NCI-H1436 treated with DMSO at 0.1 percent for 48 hours (cell line): ENCODE results near the gene TES.

Source experiments
- DNase-seq: peaks from one replicate; lab custom pipeline; 2025; lab: John Stamatoyannopoulos, UW

Gene TES

DNA sequence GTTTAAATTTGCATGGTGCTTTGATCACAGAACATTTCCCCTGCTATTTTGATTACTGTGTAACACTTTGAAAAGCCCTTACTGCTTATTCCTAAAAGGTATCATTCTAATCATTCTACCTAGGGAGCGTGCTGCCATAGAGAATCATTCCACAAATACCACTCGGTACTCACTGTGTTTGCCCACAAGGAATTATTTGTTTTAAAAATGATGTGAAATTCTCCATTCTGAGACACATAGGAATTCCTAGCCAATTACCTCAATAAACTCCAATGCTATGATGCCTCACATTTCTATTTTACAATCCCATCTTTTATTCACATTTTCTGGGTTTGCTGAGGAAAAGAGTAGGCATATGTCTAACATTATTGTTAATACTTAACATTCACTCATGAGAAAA, 16.2 kb upstream of the TES start:
- DNase-seq, result no peak

GRCh38 chr7:116195451-116195850, 14.9 kb upstream of the TES start:
- no peak for DNase-seq

DNA sequence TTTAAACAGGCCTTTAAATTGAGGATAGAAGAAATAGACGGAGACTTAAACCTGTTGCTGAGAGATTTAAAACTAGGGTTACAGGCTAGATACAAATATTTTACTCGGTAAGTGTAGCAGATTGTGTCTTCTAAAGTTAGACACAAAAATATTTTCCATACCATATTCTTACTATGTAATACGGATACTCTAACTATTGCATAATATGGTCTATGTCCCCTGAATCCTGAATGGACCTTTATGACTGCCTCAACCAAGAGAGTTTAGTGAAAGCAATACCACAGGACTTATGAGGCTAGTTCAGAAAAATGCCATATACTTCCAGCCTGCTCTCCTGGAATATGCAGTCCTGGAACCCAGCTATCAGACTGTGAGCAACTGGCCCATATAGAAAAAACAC, 13.4 kb upstream of the TES start:
- no peak for DNase-seq

DNA sequence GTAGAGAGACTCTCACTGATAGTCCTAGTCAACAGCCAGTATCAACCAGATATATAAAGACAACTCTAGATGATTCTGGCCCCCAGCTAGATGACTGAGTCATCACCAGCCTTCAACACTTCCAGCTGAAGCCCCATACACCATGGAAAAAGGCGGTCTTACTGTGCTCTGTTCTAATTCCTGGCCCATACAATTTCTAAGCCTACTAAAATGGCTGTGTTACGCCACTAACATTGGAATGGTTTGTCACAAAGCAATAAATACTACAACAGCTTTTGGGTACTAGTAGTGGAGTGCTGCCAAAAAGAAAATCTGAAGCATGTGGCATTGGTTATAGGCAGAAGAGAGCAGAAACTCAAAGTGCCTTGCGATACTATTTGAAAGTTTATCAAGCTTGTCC, 13.0 kb upstream of the TES start:
- DNase-seq, result no peak

DNA sequence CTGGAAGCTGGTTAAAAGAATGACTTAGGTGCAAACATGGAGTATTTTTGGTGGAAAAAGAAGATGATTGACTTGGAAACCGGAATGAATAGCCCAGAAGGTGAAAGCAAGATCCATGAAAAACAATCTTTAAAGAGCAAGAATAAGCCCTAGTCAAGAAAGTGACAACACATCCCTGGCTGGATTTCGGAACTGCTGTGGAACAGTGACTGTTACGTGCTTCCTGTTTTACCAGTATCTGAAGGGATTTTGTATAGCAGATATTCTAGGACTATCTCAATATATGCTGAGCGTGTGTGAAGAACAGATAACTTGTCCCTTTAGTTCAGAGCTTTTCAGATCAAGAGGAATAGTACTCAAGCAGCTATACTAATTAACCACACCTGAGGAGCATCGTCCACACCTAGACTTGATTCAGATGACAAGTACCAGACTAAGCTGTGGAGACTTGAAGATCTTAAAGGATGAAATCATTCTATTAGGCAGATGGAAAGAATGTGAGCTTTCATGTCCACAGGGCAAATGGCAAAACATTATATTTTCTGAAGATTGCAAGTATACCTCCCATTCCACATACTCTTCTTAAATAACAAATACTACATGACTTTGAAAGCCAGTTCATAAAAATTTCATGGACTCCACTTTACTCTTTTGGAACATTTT, 11.5 kb upstream of the TES start:
- DNase-seq, result no peak

DNA sequence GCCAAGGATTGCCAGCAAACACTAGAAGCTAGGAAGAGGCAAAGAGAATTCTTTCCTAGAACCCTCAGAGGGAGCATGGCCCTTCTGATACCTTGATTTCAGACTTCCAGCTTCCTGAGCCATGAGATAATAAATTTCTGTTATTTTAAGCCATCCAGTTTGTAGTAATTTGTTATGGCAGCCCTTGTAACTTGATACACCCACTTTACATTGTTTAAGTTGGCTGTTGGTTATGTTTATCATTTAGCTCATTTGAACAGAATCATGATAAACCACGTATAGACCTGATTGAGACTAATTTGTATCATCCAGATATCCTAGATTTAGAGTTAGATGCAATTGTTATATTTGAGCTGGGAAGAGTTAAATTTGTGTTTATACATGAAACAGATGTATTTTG, 9.4 kb upstream of the TES start:
- DNase-seq, result no peak

DNA sequence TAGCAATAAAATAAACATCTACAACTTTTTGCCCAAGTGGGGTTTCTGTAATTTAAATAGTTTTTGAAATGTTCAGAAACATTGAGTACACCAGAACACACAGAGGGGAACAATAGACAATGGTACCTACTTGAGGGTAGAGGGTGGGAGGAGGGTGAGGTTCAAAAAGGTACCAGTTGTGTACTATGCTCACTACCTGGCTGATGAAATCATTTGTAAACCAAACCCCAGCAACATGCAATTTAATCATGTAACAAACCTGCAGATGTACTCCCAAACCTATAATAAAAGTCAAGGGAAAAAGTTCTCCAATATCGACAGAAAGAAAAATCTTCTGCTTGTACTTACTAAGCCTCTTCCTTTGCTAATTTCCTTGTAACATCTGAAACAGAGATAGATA, 4.2 kb upstream of the TES start:
- no peak for DNase-seq

GRCh38 chr7:116208919-116209318, 1.4 kb upstream of the TES start:
- no peak for DNase-seq

GRCh38 chr7:116209561-116210070, 723 bp upstream of the TES start:
- no peak for DNase-seq

DNA sequence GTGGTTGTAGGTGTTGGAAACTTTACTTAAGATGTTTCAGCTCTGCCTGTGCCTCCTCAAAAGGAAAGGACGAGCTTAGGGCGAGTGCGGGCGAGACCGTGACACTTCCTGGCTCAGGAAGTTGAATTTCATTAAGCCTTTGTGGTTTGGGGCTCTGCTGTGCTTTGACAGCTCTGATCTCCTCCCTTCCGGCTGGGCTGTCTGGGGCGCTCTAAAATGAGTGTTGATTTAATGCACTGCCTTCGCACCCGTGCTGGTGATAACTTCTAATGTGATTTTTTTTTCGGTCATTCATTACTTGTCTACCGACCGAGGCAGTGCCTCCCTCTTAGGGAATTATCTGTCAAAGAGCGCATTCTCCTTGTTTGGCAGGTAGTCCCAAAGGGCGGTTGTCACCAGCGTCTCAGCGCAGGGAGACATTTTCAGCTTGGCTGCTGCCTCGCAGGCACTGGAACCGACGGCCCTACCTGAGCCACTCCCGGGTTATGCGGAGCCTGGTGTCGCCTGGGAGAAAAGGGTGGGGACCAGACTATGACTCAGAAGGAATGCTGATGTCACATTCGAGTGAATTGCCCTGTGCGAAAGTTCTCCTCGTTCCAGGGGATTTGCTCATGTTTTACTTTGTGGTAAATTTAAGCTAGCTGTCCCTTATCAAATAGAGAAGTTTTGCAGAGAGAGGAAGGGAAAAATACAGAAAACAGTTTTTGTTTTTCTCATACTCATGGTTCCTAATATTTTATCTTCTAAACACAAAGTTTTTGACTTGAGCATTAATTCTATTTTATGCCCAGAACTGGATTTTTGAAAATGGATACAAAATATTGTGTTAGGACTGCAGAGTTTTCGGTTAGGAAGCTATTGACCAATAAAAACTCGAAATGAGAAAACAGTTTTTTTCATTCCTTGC, 920 bp downstream of the TES start:
- peak; percentile 32 for DNase-seq

DNA sequence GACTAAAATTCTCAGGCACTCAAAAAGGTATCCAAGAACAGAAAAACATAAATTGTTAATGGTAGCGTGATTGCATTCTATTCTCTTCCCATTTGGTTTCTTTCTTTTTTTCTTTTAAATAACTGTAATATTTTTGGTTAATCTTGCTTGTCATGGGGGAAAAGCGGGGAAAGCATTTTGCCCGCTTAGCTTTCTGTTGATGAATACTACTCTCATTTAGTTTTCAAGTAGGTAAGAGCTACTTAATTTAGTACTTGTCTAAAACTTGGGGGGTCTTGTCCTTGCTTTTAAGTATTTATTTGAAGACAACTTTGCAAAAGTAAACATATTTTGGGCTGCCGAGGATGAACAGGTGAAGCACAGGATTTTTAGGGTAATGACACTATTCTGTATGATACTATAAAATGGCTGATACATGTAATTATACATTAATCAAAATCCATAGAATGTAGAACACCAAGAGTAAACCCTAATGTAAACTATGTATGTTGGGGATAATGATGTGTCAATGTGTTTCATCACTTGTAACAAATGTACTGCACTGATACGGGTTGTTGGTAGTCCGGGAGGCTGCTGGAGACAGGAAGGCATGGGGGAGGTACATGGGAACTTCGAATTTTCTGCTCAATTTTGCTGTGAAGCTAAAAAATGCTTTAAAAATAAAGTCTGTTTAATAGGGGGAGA, 1.7 kb downstream of the TES start:
- no peak for DNase-seq

DNA sequence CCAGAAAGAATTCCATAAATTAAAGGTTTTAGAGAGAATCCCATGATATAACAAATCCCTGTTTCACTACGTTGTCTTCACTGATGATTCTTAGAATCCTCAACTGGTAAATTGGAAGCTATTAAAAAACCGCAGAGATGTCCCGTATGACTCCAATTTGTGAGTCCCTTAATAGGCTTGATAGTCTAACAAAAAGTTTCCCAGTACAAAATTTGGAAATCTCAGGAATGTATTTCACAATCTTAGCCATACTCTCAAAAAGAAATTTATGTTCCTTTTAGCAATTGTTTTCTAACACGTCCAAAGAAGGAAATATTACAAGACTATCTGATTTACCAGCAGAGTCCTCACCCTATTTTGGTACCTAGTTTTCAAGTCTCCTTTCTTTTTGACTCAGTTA, 2.5 kb downstream of the TES start:
- no peak for DNase-seq

DNA sequence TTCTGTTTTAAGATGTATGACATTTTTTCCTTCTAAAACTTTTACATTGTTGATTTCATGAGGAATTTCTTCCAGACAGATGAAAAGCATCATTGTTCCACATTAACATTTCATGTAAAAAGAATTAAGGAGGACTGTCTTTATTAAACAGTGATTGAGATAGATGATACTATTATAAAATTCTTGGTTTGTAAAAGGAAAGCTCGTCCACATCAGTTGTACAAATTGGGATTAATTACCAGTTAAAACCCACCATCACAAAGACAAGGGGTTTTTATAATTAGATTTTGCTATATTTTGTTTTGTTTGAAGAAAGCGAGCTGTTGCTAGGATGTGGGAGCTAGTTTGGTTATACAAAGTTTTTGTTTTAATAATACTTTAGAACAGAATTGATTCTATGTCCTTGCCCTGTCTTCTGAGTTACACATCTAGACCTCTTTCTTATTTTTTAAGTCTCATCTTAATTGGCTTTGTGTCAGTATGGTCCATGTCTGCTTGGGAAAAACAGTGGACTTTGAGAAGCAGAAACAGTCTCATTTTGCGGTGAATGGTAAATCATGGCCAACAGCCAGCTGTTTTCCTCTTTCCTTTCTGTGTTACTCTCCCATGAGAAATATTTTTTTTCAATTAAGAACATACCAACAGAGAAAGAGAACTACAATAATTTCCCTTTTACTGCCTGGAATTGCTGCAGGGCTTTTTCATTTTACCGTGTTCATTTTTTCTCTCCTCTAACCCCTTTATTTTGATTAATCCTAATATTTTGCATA, 3.2 kb downstream of the TES start:
- DNase-seq, result no peak

DNA sequence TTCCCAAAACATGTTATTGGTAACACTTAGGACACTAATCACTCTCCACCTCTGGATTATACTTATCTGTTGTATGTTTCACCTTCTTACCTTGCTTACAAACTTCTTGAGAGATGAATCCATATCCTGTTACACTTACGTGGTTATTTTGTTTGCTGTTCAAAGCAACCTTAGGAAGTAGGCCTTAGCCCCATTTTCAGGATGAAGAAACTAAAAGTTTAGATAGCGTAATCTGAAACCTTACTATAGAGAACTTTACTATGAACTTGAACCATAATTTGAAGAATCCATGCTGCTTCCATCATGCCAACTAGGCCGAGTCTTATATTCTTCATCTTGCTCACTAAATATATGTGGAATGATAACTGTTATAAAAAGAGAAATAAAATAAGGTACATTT, 4.6 kb downstream of the TES start:
- no peak for DNase-seq

DNA sequence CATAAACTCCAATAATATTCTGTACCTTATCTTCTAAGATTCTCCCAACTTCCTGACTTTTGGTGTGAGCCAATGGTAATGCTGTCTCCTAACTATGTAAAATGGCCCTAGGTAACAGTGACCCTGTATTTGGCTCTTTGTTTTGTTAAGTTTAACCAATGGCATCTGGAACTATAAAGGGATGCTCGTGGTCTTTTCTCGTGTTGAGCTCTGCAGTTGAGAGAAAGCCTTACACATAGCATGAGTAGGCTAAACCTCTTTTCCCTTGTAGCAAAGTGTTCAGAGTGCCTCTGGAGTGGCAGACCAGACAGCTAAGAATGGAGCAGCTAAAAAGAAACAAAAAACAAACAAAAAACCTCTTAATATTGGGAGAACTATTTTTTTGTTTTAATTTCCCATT, 5.2 kb downstream of the TES start:
- DNase-seq, result no peak

DNA sequence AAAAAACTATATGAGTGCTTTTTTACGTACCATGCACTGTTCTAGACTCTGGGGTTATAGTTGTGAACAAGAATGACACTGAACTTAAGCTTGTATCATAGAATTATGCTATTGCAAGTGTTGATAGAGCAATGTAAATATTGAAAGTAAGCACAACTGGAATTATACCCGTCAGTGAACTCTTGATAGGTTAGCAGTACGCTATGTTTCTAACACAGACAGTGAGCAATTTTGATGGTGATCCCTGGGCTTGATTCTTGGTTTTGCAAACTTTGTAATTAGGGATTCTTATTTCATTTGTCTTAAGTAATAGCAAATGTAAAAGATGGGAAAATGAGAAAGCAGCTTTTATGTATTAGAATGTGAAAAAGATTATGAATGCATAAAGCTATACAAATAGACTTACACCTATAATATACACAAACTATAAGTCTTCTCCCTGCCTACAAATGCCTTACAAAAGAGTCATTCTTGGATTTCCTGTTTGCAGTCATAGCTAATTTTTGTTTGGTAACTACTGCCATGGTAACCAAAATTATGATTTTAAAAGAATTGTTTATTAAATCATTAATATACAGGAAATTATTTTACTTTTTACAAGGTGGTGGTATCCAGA, 6.7 kb downstream of the TES start:
- DNase-seq, result no peak

GRCh38 chr7:116218051-116218645, 7.8 kb downstream of the TES start:
- no peak for DNase-seq

GRCh38 chr7:116218747-116219146, 8.4 kb downstream of the TES start:
- DNase-seq, result no peak

DNA sequence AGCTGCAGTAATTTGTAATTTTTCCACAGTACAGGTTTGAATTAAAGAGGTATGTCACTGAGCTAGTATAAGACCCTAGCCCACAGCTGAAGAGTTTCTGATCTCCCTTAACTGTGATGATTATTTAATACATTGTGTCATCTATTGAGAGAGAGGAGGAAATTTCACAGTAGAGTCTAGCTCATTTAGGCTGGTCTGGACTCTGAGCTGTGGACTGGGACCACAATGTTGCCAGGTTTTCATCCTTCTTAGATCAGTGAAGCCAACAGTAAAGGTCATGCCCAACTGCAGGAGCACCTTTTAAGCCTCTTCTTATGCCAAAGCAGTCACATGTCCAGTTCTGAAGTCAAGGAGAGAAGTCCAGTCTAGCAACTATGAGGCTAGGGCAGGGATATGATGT, 8.9 kb downstream of the TES start:
- DNase-seq, result no peak

DNA sequence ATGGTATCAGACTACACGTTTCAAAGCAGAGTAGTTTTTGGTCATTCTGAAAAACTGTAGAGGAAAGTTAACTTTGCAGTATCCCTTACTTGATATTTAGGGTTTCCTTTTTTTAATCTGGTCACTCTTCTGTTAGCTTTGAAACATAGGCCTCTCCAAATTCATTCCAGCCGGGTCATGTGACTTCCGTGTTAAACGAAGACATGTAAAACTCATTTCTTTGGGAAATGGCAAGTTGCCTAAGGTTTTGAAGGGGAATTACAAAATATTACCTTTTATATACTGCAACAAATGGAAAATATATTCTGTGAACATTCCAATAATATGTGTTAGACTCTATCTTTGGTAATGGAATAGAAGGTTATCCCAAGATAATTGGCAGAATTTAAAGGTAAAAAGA, 9.5 kb downstream of the TES start:
- no peak for DNase-seq

DNA sequence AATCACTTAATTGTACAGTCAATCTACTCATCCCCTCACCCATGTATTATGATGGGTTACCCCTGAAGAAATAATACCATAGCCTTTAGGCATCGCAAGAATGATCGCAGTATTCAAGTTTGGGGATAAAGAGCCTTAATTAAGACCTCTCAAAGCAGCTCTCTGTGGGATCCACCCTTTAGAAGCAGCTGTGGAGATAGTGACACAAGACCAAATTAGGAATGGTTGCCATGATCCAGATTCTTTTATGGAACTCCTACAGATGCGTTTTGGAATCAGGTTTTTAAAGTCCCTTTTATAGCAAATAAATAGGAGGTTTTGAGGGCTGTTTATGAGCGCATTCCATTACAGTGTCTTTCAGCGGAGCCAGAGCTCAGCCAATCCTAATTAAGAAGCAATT, 12.2 kb downstream of the TES start:
- no peak for DNase-seq
